ENCODE results near the gene NTF4.

Gene NTF4, protein sequence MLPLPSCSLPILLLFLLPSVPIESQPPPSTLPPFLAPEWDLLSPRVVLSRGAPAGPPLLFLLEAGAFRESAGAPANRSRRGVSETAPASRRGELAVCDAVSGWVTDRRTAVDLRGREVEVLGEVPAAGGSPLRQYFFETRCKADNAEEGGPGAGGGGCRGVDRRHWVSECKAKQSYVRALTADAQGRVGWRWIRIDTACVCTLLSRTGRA

DNA sequence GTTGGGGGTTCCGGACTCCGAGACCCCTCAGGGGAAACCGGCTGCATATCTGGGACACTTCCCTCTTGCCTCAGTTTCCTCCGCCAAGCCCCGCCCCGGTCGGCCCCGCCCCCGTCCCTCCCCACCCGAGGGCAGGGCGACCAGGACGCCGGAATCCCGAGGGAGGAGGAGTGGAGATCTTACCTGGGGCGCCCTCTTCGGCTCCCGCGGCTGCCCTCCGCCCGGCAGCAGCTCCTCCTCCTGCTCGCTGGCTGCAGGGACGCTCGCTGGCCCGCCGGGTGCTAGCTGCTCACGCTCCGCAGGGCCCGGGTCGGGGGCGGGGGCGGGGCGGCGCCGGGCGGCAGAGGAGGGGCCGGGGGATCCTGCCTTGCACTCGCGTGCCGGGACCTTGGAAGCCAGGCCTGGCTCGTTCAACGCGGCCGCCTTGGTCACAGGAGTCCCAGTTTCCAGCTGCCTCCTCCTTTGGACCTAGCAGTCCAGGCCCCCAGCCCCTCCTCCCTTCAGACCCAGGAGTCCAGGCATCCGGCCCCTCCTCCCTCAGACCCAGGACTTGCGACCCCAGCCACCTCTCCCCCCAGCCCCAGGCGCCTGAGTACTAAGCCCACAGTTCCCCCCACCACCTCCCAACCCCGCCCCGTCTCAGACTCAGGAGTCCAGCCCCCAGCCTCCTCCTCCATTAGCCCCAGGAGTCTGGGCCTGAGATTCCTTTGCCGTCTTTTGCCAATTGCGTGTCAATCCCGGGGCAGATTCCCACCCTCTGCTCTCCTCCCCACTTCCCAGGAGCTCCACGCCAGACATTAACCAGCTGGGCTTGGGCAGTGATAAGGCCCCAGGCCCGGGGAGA is at the start of gene NTF4:
Gene NTF4, minus strand, starts transcription at position 51 of the 844 bp plus-strand sequence. CDS start 2,821 bp downstream, outside the sequence.
- DNase-seq (ENCODE audit: extremely low read depth in 1 of 2, low read depth in 1 of 2) = no peak

DNA sequence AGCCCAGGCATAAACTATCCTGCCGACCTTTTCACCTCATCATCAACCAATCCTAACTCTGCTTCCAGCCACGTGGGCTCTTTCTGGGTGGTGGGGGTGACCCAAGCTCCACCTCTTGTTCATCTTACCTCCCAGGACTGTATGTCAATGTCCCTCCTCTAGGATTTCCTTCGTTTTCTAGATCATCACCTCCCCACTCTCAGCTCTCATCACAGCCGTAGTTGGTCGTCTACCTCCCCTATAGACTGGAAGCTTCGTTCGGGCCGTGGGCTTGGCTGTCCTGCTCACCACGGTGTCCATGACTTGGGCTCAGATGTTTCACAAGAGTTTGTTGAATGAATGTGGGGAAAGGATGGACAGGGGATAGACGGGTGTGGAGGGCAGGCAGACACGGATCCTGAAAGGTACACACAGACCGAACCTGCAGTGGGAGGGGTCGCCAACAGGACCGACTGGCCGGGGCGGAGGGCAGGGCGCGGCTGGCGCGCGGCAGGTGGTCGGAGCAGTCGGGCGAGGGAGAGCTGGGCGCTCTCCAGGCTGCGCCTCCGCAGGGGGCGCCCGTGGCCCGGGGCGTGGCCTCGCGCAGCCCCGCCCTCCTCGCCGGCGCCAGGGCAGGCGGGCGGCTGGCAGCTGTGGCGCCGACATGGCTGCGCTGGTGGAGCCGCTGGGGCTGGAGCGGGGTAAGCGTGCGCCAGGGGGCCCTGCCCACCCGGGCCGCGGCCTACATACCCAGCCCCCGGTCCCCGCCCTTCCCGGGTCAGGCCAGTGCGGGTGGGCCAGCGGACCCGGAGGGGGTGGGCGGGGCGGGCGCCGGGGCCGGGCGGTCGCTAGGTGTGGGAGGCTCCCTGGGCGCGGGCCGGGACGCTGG is 49.4 kb upstream of the NTF4 start, which contains the start of gene LIN7B:
Gene LIN7B, plus strand, starts transcription at position 609 of the 868 bp plus-strand sequence. Its CDS starts 35 bp downstream, at position 644.
- DNase-seq (ENCODE audit: extremely low read depth in 1 of 2, low read depth in 1 of 2) = peak in 1 of 2 donors; percentile 64

DNA sequence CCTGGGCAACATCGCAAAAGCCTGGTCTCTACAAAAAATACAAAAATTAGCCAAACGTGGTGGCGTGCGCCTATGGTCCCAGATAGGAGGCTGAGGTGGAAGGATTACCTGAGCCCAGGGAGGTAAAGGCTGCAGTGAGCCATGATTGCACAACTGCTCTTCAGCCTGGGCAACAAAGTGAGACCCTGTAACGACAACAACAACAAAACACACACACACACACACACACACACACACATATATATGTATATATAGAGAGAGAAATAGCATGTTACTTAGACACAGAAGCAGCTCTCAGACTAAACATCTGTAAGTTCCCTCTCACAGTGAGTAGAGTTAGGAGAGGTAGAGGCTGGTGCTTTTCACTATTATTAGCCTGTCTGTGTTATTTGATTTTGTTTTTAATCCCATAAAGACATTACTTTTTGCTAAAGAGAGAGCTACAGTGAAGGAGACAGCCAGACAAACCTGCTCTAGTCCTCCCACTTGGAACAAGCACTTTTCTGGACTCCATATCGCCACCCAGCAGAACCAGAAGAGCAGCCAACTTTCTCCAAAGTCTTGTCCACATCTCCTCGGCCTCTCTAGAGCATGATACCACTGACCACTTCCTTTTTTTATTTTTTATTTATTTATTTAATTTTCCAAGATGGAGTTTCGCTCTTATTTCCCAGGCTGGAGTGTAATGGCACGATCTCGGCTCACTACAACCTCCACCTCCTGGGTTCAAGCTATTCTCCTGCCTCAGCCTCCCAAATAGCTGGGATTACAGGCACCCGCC is 46.8 kb upstream of the NTF4 start:
- no peak for DNase-seq (ENCODE audit: extremely low read depth in 1 of 2, low read depth in 1 of 2)

DNA sequence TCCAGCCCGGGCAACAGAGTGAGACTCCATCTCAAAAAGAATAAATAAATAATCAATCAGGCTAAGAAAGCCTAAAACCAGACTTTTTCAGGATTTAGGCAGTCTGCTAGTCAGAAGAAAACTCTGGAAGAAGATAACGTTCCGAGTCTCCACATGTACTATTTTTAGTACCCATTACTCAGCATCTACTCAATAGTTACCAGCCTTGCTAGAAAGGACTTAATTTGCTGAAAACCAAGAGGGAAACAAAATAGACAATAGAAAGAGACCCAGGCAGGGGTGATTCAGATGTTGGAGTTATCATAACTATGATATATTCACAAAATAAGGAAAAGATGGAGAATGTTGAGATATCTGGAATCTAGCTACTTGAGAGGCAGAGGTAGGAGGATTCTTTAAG is 45.9 kb upstream of the NTF4 start:
- no peak for DNase-seq (ENCODE audit: extremely low read depth in 1 of 2, low read depth in 1 of 2)

DNA sequence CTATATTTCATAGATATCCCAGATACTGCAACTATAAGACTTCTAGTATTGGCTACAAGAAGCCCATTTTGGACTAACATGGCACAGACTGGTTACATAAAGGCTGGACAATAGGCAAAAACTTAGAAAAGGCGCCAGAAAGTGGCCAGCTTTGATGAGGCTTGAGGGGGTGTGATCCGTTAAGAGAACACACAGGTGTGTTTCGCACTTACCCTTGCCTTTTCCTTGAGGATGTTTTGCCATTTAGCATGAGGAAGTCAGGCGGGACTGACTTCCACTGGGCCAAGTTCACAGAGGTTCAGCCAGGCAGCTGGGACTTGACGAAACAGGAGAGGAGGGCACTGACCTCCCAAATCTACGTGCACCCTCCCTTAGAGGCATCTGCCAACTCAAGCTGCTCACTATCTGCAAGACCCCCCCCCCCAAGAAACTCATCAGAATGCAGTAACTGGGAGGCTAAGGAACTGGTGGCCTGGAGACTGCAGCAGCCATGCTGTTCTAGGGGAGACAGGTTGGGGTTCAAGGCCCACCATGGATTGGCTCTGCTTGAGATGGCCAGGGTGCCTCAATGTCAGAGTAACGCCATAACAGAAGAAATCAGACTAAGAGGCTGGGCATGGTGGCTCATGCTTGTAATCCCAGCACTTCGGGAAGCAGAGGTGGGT is 45.1 kb upstream of the NTF4 start:
- no peak for DNase-seq (ENCODE audit: extremely low read depth in 1 of 2, low read depth in 1 of 2)

DNA sequence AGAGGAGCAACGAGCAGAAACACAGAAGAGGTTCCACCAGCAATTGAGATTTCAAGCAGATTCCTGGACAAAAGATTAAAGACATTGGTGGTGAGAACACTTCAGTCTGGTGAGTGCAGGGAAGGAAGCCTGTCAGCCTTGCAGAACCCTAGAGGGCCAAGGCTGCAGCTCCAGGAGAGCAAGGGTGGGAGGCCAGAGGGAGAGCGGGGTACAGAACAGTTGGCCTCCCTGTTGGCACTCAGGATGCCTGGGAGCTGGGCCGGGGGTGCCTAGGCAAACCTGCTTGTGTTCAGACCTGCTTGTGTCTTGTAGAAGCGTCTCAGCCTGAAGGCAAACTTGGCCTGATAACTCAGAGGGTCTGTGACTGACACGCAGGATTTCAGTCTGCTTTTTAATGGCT is 44.4 kb upstream of the NTF4 start:
- DNase-seq (ENCODE audit: extremely low read depth in 1 of 2, low read depth in 1 of 2) = no peak

DNA sequence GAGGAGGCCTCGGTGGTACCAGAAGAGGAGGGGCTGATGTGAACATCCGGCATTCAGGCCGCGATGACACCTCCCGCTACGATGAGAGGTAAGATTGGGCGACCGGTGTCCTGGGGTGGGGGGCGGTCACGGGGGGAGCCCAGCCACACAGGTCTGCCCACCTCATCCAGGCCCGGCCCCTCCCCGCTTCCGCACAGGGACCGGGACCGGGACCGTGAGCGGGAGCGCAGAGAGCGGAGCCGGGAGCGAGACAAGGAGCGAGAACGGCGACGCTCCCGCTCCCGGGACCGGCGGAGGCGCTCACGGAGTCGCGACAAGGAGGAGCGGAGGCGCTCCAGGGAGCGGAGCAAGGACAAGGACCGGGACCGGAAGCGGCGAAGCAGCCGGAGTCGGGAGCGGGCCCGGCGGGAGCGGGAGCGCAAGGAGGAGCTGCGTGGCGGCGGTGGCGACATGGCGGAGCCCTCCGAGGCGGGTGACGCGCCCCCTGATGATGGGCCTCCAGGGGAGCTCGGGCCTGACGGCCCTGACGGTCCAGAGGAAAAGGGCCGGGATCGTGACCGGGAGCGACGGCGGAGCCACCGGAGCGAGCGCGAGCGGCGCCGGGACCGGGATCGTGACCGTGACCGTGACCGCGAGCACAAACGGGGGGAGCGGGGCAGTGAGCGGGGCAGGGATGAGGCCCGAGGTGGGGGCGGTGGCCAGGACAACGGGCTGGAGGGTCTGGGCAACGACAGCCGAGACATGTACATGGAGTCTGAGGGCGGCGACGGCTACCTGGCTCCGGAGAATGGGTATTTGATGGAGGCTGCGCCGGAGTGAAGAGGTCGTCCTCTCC is 43.2 kb upstream of the NTF4 start:
- DNase-seq (ENCODE audit: extremely low read depth in 1 of 2, low read depth in 1 of 2) = no peak

DNA sequence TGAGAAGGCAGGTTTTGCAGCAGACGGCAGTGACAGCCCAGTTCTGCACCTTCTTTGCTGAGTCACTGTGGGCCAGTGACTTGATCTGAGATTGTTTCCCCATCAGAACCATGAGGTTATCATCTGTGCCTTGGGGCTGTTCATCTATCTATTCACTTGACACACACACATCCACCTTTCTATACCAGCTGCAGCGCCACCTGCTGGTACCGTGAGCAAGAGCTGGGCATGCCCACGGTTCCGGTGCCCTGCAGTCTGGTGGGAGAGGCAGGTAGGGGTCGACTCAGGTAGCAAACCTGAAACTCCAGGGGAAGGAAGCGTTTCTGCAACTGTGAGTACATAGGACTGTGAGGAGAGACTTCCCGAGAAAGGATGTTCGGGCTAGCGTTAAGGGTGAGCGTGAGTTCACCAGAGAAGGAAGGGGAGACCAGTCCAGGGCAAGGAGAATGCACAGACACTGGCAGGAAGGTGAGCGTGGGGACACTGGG is 42.1 kb upstream of the NTF4 start:
- peak in 1 of 2 donors; percentile 49 for DNase-seq (ENCODE audit: extremely low read depth in 1 of 2, low read depth in 1 of 2)

DNA sequence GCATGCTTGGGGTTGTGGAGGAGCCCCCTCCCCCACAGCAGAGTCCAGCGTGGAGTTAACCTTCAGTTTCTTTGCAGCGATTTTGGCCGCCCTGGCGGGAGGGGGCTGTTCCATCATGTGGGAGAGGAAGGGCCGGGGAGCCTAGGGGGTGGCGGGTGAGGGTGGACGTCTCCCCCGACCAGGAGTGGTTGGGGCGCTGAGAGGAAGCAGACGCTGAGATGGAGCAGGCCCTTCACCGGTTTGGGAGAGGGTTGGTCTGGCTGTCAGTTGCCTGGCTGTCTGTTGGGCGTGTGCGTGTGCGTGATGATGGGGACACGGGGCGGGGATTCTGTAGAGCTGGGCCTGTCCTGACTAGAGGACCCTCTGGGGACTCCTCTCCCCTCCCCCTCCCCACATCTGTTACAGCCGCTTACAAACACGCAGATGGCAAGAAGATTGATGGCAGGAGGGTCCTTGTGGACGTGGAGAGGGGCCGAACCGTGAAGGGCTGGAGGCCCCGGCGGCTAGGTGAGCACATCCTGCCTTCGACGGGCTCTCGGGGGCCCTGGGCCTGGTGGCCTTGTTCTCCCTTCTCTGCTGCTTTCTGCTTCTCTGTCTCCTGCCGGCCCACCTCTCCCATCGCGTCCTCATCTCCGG is 39.7 kb upstream of the NTF4 start:
- no peak for DNase-seq (ENCODE audit: extremely low read depth in 1 of 2, low read depth in 1 of 2)

DNA sequence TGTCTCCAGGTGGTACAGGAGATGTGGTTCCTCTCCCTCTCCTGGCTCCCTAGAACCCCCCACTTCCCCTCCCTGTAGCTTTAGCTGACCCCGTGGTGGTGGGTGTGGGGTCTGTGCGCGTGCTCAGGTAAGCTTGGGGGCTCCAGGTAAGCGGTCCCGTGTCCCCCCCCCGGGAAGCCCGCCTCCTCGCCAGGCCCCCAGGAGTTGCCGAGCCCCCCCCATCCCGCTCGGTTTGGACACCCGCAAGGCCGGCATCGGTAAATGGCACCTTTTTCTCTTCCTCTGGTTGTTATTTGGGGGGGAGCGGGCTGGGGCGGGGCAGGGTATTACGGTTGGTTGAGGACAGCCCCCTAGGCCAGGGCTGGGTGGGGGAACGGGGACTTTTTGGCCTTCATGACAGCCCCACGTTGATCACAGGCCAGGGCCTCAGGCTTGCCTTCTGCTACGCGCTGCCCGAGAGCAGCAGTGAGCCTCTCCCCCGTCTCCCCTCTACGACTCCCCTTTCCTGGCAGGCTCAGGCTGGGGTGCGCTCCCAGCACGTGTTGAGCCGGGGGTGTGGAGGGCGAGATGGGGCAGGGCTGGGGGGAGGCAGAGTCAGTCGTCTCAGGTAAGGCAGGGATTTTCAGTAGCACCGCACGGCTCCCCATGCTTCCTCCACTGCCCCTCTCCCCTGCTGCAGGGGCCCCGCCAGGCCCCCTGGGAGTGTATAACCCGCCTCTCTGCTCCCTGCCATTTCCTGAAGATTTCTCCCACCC is 38.9 kb upstream of the NTF4 start:
- DNase-seq (ENCODE audit: extremely low read depth in 1 of 2, low read depth in 1 of 2) = no peak

DNA sequence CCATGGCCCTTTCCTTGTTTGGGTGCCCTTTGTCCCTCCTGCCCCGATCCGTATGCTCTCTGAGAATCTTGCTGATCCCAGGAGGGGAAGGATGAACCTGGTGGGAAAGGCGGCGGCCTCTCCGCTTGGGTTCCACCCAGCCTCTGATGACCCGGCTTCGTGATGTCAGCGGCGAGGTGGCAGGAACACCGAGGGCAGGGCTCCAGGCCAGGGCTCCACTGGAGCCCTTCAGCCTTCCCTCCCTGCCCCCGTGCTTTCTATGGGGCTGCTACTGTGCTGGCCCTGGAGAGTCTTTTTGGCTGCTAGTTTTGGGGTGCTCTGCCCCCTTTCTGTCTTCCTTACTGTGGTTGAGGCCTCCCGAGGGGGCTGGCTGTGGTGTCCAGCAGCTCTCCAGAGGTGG is 37.7 kb upstream of the NTF4 start:
- DNase-seq (ENCODE audit: extremely low read depth in 1 of 2, low read depth in 1 of 2) = no peak

DNA sequence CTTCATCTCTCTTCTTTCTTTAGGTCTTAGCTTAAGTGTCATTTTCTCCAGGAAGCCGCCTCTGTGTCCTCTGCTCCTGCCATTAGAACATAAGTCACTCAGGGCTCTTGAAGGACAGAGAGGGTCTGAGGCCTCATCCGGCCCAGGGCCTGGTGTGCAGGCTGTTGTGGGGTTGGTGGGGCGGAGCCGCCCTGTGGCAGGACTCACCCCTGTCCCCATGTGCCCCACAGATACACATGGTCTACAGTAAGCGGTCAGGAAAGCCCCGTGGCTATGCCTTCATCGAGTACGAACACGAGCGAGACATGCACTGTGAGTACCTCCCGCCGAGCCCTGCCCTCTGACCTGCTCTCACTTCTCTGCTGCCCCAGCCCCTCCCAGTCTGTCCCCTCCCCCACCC is 36.5 kb upstream of the NTF4 start:
- no peak for DNase-seq (ENCODE audit: extremely low read depth in 1 of 2, low read depth in 1 of 2)

DNA sequence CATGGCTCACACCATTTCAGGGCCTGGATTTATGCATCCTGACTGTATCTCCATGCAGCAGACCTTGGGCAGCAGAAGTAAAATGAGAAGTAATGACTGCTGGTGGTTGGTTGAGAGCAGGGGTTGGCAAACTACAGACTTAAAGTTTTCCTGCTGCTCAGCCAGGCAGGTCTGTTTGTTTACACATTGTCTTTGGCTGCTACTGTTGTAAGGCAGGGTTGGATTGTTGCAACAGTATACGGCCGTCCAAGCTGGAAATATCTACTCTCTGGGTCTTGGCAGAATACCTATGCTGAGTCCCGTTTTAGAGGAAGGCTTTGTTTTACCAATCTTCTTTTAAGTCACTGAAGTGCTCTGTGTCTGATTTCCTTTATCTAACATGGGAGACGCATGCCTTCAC is 34.2 kb upstream of the NTF4 start:
- DNase-seq (ENCODE audit: extremely low read depth in 1 of 2, low read depth in 1 of 2) = no peak

DNA sequence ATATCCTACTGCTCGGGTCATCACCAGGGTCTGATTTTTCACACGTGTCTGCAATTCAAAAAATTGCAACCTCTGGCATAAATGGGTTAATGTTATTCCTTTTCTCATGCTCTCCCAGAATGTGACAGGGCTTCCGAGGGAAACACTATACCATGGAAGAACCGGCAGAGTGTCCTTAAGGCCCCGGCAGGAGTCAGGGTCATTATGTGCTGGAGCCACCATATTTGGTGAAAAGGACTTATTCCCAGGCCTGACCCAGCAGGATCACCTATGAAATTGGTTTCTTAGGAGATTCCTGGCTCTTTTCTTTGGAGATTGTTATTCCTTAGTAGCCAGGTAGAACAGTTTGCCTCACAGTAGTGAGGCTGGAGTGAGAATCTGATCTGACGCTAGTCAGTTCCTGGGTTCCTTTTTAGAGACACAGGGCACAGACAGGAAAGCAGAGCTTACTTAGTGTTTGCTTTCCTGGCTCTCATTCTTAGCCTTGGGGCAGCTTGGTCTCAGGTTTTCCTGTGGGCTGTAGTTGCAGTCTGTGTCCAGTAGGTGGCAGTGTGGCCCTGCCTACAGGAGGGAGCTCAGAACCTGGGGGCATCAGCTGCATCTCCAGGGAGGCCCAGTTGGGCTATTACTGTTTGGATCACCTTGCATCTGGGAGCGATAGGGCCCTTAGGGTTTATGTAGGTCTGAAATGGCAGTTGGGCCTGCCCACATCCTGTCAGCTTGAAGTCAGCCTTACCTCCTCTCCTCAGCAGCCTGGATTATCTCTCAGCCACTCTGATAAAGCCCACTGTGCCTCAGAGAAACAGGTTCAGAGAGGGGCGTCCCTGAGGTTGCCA is 33.1 kb upstream of the NTF4 start:
- DNase-seq (ENCODE audit: extremely low read depth in 1 of 2, low read depth in 1 of 2) = peak in 1 of 2 donors; percentile 52

DNA sequence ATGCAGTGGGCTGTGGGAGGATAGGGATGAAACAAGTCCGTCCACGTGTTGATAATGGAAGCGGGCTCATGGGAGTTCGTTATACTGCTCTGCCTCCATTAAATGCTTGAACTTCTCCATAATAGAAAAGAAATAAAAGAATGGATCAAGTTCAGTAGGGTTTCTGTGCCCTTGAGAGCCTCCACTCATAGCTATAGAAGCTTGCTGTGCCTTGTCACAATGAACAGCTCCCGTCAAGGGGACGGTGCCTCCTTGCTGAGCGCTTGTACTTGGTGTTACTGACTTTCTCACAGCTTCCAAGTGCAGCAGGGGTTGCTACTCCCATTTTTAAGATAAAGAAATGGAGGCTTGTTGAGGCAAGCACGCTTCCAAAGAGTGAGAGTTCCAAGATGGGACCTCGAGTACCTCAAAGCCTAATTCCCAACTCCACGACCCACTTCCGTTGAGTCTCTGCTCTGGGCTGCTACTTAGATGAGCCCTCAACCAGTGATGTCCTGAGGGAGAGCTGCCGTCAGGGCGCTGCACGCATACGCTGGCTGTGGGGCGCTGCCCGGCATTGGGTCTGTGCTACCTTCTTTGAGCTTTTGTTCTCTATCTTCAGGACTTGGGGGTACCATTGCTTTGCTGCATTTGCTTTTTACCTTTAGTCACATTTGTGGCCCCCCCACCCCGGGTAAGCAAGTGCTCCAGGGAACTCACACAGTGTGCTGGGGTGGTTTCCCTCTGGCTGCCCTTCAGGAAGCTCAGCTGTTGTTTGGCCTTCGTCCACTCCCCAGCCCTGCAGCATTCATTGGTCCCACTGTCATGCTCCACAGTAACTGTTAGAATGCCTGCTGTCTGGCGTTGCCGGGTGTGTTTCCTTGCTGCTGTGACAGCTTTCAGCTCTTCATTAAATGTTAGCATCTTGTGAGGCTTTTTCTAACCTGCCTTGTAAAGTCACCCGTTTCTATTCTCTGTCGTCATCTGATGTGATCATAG is 30.2 kb upstream of the NTF4 start:
- DNase-seq (ENCODE audit: extremely low read depth in 1 of 2, low read depth in 1 of 2) = no peak

DNA sequence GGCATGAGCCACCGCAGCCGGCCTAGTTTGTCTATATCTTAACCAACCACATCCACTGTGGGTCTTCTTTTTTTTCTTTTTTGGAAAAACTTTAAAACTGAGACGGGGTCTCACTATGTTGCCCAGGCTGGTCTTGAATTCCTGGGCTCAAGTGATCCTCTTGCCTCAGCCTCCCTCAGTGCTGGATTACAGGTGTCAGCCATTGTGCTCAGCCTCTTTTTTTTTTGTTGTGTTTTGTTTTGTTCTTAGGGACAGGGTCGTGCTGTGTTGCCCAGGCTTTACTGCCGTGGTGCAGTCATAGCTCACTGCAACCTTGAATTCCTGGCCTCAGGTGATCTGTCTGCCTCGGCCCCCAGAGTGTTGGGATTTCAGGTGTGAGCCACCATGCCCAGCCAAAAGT is 28.1 kb upstream of the NTF4 start:
- no peak for DNase-seq (ENCODE audit: extremely low read depth in 1 of 2, low read depth in 1 of 2)
